Panc1 (cell line): ENCODE measurements around the gene IST1. TPM values are rescaled to one million over a fixed set of nuclear protein-coding genes. Genes with fewer than 3 reads are reported as not detected.

ENCODE experiments used
- ATAC-seq: fragments of 200-7000 bp; cut with Tn5 transposase; 2 replicates; pipeline ENCODE4 v1.9.1; 2020; ENCODE audit warnings: mild to moderate bottlenecking, moderate library complexity
- BruUV-seq: library from RNA; stranded (reverse); fragments of 400-500 nt; replicated peaks from 2 replicates; lab custom pipeline; 2021; lab: Mats Ljungman, UMichigan
- CTCF ChIA-PET: fragments of 300-600 bp; sonication (Branson Sonifier 250); formaldehyde crosslinking; loops from one replicate; lab custom pipeline; 2022; ENCODE audit warnings: antibody characterized with exemption; lab: Charles Lee
- POLR2A ChIA-PET: fragments of 300-600 bp; sonication (Branson Sonifier 250); formaldehyde crosslinking; loops from one replicate; lab custom pipeline; 2022; ENCODE audit warnings: antibody characterized with exemption; lab: Charles Lee
- DNase-seq: peaks from one replicate; pipeline ENCODE4 v3.0.0-alpha.2; 2010; ENCODE audit warnings: low read depth, low spot score
- H3K27ac ChIP-seq: 2 replicates; pipeline ENCODE4 v1.5.1; 2011; ENCODE audit warnings: mild to moderate bottlenecking, low read length, inconsistent platforms
- H3K27me3 ChIP-seq: fragments of 200-500 bp; sonication (Bioruptor generic); 2 replicates; pipeline ENCODE4 v1.6.0; 2014; ENCODE audit warnings: low read length, inconsistent platforms; ENCODE audit not compliant: control insufficient read depth, insufficient read depth
- H3K36me3 ChIP-seq: fragments of 200-500 bp; sonication (Bioruptor generic); 2 replicates; pipeline ENCODE4 v1.5.1; 2014; ENCODE audit warnings: inconsistent platforms, mild to moderate bottlenecking, low read length, moderate library complexity; ENCODE audit not compliant: control insufficient read depth, insufficient read depth
- H3K4me1 ChIP-seq: 2 replicates; pipeline ENCODE4 v1.5.1; 2011; ENCODE audit warnings: inconsistent platforms, mild to moderate bottlenecking, low read length, moderate library complexity; ENCODE audit not compliant: control insufficient read depth, insufficient read depth
- H3K4me3 ChIP-seq, 2 experiments: 2 replicates each; pipeline ENCODE4 v1.5.1; 2011 to 2012; ENCODE audit warnings: low read depth in 2 of 2, low read length in 2 of 2, mild to moderate bottlenecking in 2 of 2, inconsistent platforms in 1 of 2, moderate library complexity in 1 of 2
- H3K9me3 ChIP-seq: fragments of 200-500 bp; sonication (Bioruptor generic); 2 replicates; pipeline ENCODE4 v1.5.1; 2014; ENCODE audit warnings: low read depth, mild to moderate bottlenecking, inconsistent platforms, low read length, moderate library complexity; ENCODE audit not compliant: control insufficient read depth, insufficient read depth
- POLR2AphosphoS5 ChIP-seq: IDR thresholded peaks from 2 replicates; pipeline ENCODE4 v1.6.1; 2012; ENCODE audit warnings: mild to moderate bottlenecking, low read depth, low read length, moderate library complexity
- SIN3A ChIP-seq: IDR thresholded peaks from 2 replicates; pipeline ENCODE4 v1.6.1; 2012; ENCODE audit warnings: low read depth, mild to moderate bottlenecking, low read length, moderate library complexity, borderline replicate concordance; ENCODE audit not compliant: insufficient read depth
- TCF7L2 ChIP-seq: IDR thresholded peaks from 2 replicates; pipeline ENCODE4 v1.6.1; 2011; ENCODE audit warnings: mild to moderate bottlenecking, low read depth, low read length, inconsistent platforms
- in situ Hi-C: cut with HindIII; loops from 2 replicates; pipeline ENCODE4 v1.10.0; 2016; ENCODE audit warnings: low sequenced_read_pairs, low pct_unique_long_range_greater_than_20kb
- intact Hi-C: fragments of 100-400 bp; cut with micrococcal nuclease; formaldehyde crosslinking; loops from one replicate; pipeline ENCODE4 v1.10.0; 2022; ENCODE audit not compliant: unreplicated experiment
- total RNA-seq: library from RNA; stranded (reverse); gene quantifications from one replicate; pipeline ENCODE4 v1.2.1, GENCODE V29; 2021; ENCODE audit not compliant: unreplicated experiment
- TF ChIP-seq, protein P1 (sequence below): fragments of 450-650 bp; IDR thresholded peaks from 2 replicates; pipeline ENCODE4 v1.5.1; 2017; ENCODE audit warnings: mild to moderate bottlenecking
- TF ChIP-seq, protein P2 (sequence below), 2 experiments: IDR thresholded peaks; 2 replicates each; pipeline ENCODE4 v1.6.1; 2011 to 2012; ENCODE audit warnings: low read depth in 2 of 2, control low read depth in 1 of 2, low read length in 1 of 2, mild to moderate bottlenecking in 1 of 2, moderate library complexity in 1 of 2; ENCODE audit not compliant: insufficient read depth in 1 of 2

The IST1 gene
- total RNA-seq, 1 experiment from 2014 or later: 173 TPM

DNA sequence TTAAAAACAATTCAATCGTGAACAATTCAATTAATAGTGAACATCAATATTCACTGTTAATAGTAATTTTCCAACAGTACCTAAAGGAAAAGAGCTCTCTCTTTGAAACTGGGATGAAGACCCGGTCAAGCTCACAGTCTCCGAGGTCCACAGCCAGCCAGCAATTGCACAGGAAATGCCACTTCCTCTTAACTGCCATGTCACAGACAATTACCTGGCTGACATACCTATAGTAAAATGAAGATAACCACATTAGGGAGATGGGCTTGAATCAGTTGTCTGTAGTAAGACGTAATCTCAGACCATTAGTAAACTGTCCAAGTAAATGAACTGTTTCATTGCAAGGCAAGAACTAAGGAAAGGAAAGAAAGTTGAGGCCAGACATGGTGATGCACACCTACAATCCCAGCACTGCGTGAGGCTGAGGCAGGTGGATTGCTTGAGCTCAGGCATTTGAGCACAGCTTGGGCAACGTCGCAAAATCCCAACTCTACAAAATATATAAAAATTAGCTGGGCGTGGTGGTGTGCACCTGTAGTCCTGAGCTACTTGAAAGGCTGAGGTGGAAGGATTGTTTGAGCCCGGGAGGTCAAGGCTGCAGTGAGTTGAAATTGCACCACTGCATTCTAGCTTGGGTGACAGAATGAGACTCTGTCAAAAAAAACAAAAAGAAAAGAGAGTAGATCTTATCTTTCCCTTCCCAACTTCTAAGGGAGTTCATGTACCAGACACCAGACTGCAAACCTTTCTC lies 68.0 kb downstream of the IST1 start:
- H3K27ac ChIP-seq: no peak overlapping the region
- no peaks in the 10 kb centered on the region for H3K4me1 ChIP-seq
- intact Hi-C loops (no loop called here), in situ Hi-C loops (no loop called here)
- no peak overlapping the region for H3K4me3 ChIP-seq
- no peak for DNase-seq
- H3K9me3 ChIP-seq: no peaks in the 10 kb centered on the region
- H3K27me3 ChIP-seq: no peaks in the 10 kb centered on the region
- H3K36me3 ChIP-seq: no peaks in the 10 kb centered on the region
- BruUV-seq: no TSS peak
- ChIA-PET CTCF (interaction anchor here (0.5 kb wide), 1 partner anchor 10 kb away, joined by 8 read pairs; no protein-coding TSS in a partner anchor), POLR2A (no interaction called here)
- ATAC-seq: no peak
- TF ChIP-seq, protein P1, sequence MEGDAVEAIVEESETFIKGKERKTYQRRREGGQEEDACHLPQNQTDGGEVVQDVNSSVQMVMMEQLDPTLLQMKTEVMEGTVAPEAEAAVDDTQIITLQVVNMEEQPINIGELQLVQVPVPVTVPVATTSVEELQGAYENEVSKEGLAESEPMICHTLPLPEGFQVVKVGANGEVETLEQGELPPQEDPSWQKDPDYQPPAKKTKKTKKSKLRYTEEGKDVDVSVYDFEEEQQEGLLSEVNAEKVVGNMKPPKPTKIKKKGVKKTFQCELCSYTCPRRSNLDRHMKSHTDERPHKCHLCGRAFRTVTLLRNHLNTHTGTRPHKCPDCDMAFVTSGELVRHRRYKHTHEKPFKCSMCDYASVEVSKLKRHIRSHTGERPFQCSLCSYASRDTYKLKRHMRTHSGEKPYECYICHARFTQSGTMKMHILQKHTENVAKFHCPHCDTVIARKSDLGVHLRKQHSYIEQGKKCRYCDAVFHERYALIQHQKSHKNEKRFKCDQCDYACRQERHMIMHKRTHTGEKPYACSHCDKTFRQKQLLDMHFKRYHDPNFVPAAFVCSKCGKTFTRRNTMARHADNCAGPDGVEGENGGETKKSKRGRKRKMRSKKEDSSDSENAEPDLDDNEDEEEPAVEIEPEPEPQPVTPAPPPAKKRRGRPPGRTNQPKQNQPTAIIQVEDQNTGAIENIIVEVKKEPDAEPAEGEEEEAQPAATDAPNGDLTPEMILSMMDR: no peak
- TF ChIP-seq SIN3A: no peak
- no peak for TF ChIP-seq POLR2AphosphoS5
- TF ChIP-seq, protein P2, sequence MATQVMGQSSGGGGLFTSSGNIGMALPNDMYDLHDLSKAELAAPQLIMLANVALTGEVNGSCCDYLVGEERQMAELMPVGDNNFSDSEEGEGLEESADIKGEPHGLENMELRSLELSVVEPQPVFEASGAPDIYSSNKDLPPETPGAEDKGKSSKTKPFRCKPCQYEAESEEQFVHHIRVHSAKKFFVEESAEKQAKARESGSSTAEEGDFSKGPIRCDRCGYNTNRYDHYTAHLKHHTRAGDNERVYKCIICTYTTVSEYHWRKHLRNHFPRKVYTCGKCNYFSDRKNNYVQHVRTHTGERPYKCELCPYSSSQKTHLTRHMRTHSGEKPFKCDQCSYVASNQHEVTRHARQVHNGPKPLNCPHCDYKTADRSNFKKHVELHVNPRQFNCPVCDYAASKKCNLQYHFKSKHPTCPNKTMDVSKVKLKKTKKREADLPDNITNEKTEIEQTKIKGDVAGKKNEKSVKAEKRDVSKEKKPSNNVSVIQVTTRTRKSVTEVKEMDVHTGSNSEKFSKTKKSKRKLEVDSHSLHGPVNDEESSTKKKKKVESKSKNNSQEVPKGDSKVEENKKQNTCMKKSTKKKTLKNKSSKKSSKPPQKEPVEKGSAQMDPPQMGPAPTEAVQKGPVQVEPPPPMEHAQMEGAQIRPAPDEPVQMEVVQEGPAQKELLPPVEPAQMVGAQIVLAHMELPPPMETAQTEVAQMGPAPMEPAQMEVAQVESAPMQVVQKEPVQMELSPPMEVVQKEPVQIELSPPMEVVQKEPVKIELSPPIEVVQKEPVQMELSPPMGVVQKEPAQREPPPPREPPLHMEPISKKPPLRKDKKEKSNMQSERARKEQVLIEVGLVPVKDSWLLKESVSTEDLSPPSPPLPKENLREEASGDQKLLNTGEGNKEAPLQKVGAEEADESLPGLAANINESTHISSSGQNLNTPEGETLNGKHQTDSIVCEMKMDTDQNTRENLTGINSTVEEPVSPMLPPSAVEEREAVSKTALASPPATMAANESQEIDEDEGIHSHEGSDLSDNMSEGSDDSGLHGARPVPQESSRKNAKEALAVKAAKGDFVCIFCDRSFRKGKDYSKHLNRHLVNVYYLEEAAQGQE (IDR thresholded peaks at IDR 0.05; ENCODE audit: insufficient read depth in 1 of 2, low read depth in 2 of 2, low read length in 1 of 2): no peak
- no peak for TF ChIP-seq TCF7L2

DNA sequence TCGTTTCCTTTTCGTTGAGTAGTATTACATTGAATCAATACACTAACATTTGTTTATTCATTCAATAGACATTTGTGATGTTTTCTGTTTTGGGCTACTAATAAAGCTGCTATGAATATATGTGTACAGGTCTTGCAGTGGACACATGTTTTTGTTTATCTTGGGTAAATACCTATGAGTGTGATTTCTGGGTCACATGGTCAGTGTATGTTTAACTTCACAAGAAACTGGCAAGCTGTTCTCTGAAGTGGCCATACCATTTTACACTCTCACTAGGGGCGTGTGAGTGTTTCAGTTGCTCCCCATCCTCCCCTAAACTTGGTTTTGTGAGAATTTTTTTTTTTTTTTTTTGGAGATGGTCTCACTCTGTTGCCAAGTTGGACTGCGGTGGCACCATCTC lies 69.9 kb downstream of the IST1 start:
- Histone ChIP-seq H3K4me1 (no peaks in the 10 kb centered on the region), H3K4me3 (no peak overlapping the region), H3K9me3 (no peaks in the 10 kb centered on the region), H3K27me3 (no peaks in the 10 kb centered on the region), H3K36me3 (no peaks in the 10 kb centered on the region), H3K27ac (no peak overlapping the region)
- TF ChIP-seq SIN3A (no peak), TCF7L2 (no peak), POLR2AphosphoS5 (no peak)
- TF ChIP-seq, protein P1: no peak
- TF ChIP-seq, protein P2 (IDR thresholded peaks at IDR 0.05; ENCODE audit: insufficient read depth in 1 of 2, low read depth in 2 of 2, low read length in 1 of 2): no peak
- CTCF ChIA-PET: no interaction called here
- in situ Hi-C loops: no loop called here
- POLR2A ChIA-PET: no interaction called here
- no TSS peak for BruUV-seq
- intact Hi-C loops: no loop called here
- no peak for ATAC-seq
- DNase-seq: no peak
